Glutamatergic neuron (in vitro differentiated cells): ENCODE results near the gene MRPS22. TPM values are rescaled to one million over a fixed set of nuclear protein-coding genes. Genes with fewer than 3 reads are reported as not detected.

ENCODE experiments used
- DNase-seq: peaks from one replicate; pipeline ENCODE4 v3.0.0; 2022
- H3K27ac Mint-ChIP-seq: one replicate; pipeline ENCODE4 v1.8.0; 2020; ENCODE audit warnings: mild to moderate bottlenecking, mixed read lengths, inconsistent platforms; ENCODE audit not compliant: unreplicated experiment
- H3K27me3 Mint-ChIP-seq: one replicate; pipeline ENCODE4 v1.8.0; 2020; ENCODE audit warnings: mild to moderate bottlenecking, moderate library complexity, mixed read lengths, inconsistent platforms; ENCODE audit not compliant: unreplicated experiment
- H3K36me3 Mint-ChIP-seq: one replicate; pipeline ENCODE4 v1.8.0; 2020; ENCODE audit warnings: mild to moderate bottlenecking, mixed read lengths, inconsistent platforms; ENCODE audit not compliant: unreplicated experiment
- H3K4me1 Mint-ChIP-seq: one replicate; pipeline ENCODE4 v1.8.0; 2020; ENCODE audit warnings: mild to moderate bottlenecking, low read depth, mixed read lengths, inconsistent platforms; ENCODE audit not compliant: unreplicated experiment
- H3K4me3 Mint-ChIP-seq: one replicate; pipeline ENCODE4 v1.8.0; 2020; ENCODE audit warnings: mild to moderate bottlenecking, mixed read lengths, inconsistent platforms; ENCODE audit not compliant: unreplicated experiment
- H3K9me3 Mint-ChIP-seq: one replicate; pipeline ENCODE4 v1.8.0; 2020; ENCODE audit warnings: mild to moderate bottlenecking, moderate library complexity, mixed read lengths, inconsistent platforms; ENCODE audit not compliant: unreplicated experiment
- total RNA-seq: library from RNA; stranded (reverse); fragmentation: NEBNext Ultra II Directional; extraction: Animal tissue kit (Norgen Biotek cat#: 25700); gene quantifications from one replicate; pipeline ENCODE4 v1.2.1, GENCODE V29; 2021; ENCODE audit not compliant: unreplicated experiment
- TF ChIP-seq, protein P1 (sequence below): fragments of 200-600 bp; sonication (generic); IDR thresholded peaks from one replicate; pipeline ENCODE4 v1.5.0; 2021; ENCODE audit not compliant: partially characterized antibody, unreplicated experiment

The MRPS22 gene
- total RNA-seq, 1 donor from 2014 or later = 28.7 TPM

- Mint-ChIP-seq H3K9me3 (no peaks in the 10 kb centered on the region), H3K27ac (no peak overlapping the region), H3K36me3 (no peaks in the 10 kb centered on the region), H3K4me3 (no peak overlapping the region), H3K4me1 (no peaks in the 10 kb centered on the region), H3K27me3 (peaks cover 4% of the 10 kb centered on the region)
- DNase-seq = no peak
- TF ChIP-seq, protein P1, sequence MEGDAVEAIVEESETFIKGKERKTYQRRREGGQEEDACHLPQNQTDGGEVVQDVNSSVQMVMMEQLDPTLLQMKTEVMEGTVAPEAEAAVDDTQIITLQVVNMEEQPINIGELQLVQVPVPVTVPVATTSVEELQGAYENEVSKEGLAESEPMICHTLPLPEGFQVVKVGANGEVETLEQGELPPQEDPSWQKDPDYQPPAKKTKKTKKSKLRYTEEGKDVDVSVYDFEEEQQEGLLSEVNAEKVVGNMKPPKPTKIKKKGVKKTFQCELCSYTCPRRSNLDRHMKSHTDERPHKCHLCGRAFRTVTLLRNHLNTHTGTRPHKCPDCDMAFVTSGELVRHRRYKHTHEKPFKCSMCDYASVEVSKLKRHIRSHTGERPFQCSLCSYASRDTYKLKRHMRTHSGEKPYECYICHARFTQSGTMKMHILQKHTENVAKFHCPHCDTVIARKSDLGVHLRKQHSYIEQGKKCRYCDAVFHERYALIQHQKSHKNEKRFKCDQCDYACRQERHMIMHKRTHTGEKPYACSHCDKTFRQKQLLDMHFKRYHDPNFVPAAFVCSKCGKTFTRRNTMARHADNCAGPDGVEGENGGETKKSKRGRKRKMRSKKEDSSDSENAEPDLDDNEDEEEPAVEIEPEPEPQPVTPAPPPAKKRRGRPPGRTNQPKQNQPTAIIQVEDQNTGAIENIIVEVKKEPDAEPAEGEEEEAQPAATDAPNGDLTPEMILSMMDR = no peak
Observed at GRCh38 chr3:139302801-139303113, 41.1 kb upstream of the MRPS22 start.

DNA sequence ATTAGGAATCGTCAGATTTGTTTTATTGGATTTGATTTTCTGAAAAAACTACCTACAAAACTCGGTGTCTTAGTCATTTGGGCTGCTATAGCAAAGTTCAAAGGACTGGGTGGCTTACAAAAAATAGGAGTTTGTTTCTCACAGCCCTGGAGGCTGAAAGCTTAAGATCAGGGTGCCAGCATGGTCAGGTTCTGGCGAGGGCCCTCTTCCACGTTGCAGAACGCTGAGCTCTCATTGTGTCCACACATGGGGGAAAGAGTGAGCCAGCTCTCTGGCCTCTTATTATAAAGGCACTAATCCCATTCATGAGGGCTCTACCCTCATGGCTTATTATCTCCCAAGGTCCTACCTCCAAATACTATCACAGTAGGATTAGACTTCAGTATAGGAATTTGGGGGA is 40.6 kb upstream of the MRPS22 start:
- no peak overlapping the region for H3K4me3 Mint-ChIP-seq
- no peaks in the 10 kb centered on the region for H3K9me3 Mint-ChIP-seq
- no peak for DNase-seq
- no peak overlapping the region for H3K27ac Mint-ChIP-seq
- H3K36me3 Mint-ChIP-seq = no peaks in the 10 kb centered on the region
- H3K4me1 Mint-ChIP-seq = no peaks in the 10 kb centered on the region
- TF ChIP-seq, protein P1 = no peak
- peaks cover 3% of the 10 kb centered on the region for H3K27me3 Mint-ChIP-seq

- TF ChIP-seq, protein P1 = no peak
- H3K4me1 Mint-ChIP-seq = no peaks in the 10 kb centered on the region
- no peak overlapping the region for H3K27ac Mint-ChIP-seq
- H3K36me3 Mint-ChIP-seq = no peaks in the 10 kb centered on the region
- no peak overlapping the region for H3K4me3 Mint-ChIP-seq
- peaks cover 3% of the 10 kb centered on the region for H3K27me3 Mint-ChIP-seq
- no peaks in the 10 kb centered on the region for H3K9me3 Mint-ChIP-seq
- DNase-seq = no peak
Observed at GRCh38 chr3:139304383-139304782, 39.4 kb upstream of the MRPS22 start.

DNA sequence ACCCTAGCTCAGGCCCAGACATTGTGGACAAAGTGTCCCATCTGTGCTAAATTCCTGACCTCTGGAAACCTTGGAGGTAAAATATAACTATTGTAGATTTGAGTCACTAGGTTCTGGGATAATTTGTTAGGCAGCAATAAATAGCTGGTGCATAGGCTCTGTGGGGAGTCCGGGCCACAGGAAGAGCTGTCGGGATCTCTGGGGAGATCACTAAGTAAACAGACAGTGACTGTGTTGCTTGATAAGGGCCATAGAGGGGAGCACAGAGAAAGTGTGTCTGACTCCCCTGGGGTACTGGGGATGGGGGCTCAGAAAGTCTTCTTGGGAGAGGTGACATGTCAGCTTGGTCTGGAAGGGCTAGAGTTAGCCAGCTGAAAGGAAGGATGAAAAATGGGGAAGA is 37.7 kb upstream of the MRPS22 start:
- TF ChIP-seq, protein P1 = no peak
- no peak for DNase-seq
- Mint-ChIP-seq H3K36me3 (no peaks in the 10 kb centered on the region), H3K27ac (no peak overlapping the region), H3K4me3 (no peak overlapping the region), H3K9me3 (no peaks in the 10 kb centered on the region), H3K4me1 (no peaks in the 10 kb centered on the region), H3K27me3 (peaks cover 3% of the 10 kb centered on the region)

GRCh38 chr3:139307072-139307491 is 36.7 kb upstream of the MRPS22 start:
- H3K4me1 Mint-ChIP-seq = no peaks in the 10 kb centered on the region
- no peak overlapping the region for H3K27ac Mint-ChIP-seq
- TF ChIP-seq, protein P1 = no peak

More at GRCh38 chr3:139307072-139307491, 36.7 kb upstream of the MRPS22 start:
- H3K4me3 Mint-ChIP-seq = no peak overlapping the region
- DNase-seq = no peak
- peaks cover 3% of the 10 kb centered on the region for H3K27me3 Mint-ChIP-seq
- no peaks in the 10 kb centered on the region for H3K9me3 Mint-ChIP-seq
- no peaks in the 10 kb centered on the region for H3K36me3 Mint-ChIP-seq
